ENCODE results near the gene AGMAT.

DNA sequence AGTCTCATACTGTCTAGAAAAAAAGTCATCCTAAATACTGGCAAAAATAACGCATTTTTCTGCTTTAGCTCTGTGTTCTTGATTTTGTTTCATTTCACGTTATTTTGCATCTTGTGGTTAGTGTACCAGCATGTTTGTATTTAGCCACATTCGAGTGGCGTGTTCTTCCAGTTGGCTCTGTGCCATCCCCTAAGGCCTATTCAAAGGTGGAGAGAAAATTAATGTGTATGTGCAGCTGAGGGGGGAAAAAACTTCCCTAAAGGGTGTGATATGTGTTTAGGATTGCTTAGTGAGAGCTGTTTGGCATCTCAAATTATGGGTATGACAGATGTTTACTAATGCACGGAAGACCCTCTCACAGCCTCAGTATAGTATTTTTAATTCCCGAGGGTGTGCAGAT, 46.1 kb downstream of the AGMAT start:
- TF ChIP-seq, protein P1, sequence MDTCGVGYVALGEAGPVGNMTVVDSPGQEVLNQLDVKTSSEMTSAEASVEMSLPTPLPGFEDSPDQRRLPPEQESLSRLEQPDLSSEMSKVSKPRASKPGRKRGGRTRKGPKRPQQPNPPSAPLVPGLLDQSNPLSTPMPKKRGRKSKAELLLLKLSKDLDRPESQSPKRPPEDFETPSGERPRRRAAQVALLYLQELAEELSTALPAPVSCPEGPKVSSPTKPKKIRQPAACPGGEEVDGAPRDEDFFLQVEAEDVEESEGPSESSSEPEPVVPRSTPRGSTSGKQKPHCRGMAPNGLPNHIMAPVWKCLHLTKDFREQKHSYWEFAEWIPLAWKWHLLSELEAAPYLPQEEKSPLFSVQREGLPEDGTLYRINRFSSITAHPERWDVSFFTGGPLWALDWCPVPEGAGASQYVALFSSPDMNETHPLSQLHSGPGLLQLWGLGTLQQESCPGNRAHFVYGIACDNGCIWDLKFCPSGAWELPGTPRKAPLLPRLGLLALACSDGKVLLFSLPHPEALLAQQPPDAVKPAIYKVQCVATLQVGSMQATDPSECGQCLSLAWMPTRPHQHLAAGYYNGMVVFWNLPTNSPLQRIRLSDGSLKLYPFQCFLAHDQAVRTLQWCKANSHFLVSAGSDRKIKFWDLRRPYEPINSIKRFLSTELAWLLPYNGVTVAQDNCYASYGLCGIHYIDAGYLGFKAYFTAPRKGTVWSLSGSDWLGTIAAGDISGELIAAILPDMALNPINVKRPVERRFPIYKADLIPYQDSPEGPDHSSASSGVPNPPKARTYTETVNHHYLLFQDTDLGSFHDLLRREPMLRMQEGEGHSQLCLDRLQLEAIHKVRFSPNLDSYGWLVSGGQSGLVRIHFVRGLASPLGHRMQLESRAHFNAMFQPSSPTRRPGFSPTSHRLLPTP (IDR thresholded peaks at IDR 0.05; ENCODE audit: borderline replicate concordance, extremely low read depth, insufficient read length), result no peak
- TF ChIP-seq, protein P2, sequence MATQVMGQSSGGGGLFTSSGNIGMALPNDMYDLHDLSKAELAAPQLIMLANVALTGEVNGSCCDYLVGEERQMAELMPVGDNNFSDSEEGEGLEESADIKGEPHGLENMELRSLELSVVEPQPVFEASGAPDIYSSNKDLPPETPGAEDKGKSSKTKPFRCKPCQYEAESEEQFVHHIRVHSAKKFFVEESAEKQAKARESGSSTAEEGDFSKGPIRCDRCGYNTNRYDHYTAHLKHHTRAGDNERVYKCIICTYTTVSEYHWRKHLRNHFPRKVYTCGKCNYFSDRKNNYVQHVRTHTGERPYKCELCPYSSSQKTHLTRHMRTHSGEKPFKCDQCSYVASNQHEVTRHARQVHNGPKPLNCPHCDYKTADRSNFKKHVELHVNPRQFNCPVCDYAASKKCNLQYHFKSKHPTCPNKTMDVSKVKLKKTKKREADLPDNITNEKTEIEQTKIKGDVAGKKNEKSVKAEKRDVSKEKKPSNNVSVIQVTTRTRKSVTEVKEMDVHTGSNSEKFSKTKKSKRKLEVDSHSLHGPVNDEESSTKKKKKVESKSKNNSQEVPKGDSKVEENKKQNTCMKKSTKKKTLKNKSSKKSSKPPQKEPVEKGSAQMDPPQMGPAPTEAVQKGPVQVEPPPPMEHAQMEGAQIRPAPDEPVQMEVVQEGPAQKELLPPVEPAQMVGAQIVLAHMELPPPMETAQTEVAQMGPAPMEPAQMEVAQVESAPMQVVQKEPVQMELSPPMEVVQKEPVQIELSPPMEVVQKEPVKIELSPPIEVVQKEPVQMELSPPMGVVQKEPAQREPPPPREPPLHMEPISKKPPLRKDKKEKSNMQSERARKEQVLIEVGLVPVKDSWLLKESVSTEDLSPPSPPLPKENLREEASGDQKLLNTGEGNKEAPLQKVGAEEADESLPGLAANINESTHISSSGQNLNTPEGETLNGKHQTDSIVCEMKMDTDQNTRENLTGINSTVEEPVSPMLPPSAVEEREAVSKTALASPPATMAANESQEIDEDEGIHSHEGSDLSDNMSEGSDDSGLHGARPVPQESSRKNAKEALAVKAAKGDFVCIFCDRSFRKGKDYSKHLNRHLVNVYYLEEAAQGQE (IDR thresholded peaks at IDR 0.05; ENCODE audit: borderline replicate concordance), result no peak
- TF ChIP-seq, protein P2 (CRISPR knock-in tag; IDR thresholded peaks at IDR 0.05; ENCODE audit: low read depth), result no peak
- no peak for TF ChIP-seq EZH2 (IDR thresholded peaks at IDR 0.05; ENCODE audit: borderline replicate concordance, low read depth, low read length)
- TF ChIP-seq, protein P3, sequence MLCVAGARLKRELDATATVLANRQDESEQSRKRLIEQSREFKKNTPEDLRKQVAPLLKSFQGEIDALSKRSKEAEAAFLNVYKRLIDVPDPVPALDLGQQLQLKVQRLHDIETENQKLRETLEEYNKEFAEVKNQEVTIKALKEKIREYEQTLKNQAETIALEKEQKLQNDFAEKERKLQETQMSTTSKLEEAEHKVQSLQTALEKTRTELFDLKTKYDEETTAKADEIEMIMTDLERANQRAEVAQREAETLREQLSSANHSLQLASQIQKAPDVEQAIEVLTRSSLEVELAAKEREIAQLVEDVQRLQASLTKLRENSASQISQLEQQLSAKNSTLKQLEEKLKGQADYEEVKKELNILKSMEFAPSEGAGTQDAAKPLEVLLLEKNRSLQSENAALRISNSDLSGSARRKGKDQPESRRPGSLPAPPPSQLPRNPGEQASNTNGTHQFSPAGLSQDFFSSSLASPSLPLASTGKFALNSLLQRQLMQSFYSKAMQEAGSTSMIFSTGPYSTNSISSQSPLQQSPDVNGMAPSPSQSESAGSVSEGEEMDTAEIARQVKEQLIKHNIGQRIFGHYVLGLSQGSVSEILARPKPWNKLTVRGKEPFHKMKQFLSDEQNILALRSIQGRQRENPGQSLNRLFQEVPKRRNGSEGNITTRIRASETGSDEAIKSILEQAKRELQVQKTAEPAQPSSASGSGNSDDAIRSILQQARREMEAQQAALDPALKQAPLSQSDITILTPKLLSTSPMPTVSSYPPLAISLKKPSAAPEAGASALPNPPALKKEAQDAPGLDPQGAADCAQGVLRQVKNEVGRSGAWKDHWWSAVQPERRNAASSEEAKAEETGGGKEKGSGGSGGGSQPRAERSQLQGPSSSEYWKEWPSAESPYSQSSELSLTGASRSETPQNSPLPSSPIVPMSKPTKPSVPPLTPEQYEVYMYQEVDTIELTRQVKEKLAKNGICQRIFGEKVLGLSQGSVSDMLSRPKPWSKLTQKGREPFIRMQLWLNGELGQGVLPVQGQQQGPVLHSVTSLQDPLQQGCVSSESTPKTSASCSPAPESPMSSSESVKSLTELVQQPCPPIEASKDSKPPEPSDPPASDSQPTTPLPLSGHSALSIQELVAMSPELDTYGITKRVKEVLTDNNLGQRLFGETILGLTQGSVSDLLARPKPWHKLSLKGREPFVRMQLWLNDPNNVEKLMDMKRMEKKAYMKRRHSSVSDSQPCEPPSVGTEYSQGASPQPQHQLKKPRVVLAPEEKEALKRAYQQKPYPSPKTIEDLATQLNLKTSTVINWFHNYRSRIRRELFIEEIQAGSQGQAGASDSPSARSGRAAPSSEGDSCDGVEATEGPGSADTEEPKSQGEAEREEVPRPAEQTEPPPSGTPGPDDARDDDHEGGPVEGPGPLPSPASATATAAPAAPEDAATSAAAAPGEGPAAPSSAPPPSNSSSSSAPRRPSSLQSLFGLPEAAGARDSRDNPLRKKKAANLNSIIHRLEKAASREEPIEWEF (CRISPR knock-in tag; IDR thresholded peaks at IDR 0.05), result no peak
- TF ChIP-seq SIN3A (IDR thresholded peaks at IDR 0.05; ENCODE audit: borderline replicate concordance in 2 of 2, control insufficient read depth in 1 of 2, low read depth in 2 of 2, low read length in 2 of 2), result no peak
- no peak for TF ChIP-seq FOXM1 (IDR thresholded peaks at IDR 0.05; ENCODE audit: low read depth)
- TF ChIP-seq FOXM1 (CRISPR knock-in tag; IDR thresholded peaks at IDR 0.05; ENCODE audit: low read depth), result no peak
- no peak for TF ChIP-seq ESRRB (CRISPR knock-in tag; IDR thresholded peaks at IDR 0.05; ENCODE audit: borderline replicate concordance)
- TF ChIP-seq BHLHE40 (IDR thresholded peaks at IDR 0.05; ENCODE audit: low read length), result no peak
- no peak for TF ChIP-seq CSDE1 (IDR thresholded peaks at IDR 0.05)

Measured in K562 (cell line).